ENCODE data around the gene CASQ1.

The CASQ1 gene

GRCh38 chr1:160156361-160156760 lies 34.0 kb upstream of the CASQ1 start:
- H3K9me3 ChIP-seq (ENCODE audit: control insufficient read depth, insufficient read depth, low read depth, low read length): no peaks in the 10 kb centered on the region
- H3K27ac ChIP-seq (ENCODE audit: extremely low read depth, low read depth, low read length): no peak overlapping the region
- ChIA-PET POLR2A (no interaction called here), CTCF (interaction anchor here (0.8 to 1.4 kb wide), 6 partner anchors 55 to 96 kb away, joined by 3 to 5 read pairs (median 3); no protein-coding TSS in a partner anchor)
- no peak overlapping the region for H3K4me3 ChIP-seq (ENCODE audit: low read depth, low read length)
- no peaks in the 10 kb centered on the region for H3K36me3 ChIP-seq (ENCODE audit: control insufficient read depth in 2 of 2, insufficient read depth in 1 of 2, low read length in 2 of 2)
- TF ChIP-seq ZNF311 (tag by site-specific recombination; IDR thresholded peaks at IDR 0.05; ENCODE audit: borderline replicate concordance) (no peak), ZNF366 (tag by site-specific recombination; conservative IDR thresholded peaks at IDR 0.05) (no peak), ZNF449 (tag by site-specific recombination; IDR thresholded peaks at IDR 0.05) (no peak), HIC1 (tag by site-specific recombination; IDR thresholded peaks at IDR 0.05) (no peak), ZNF157 (tag by site-specific recombination; IDR thresholded peaks at IDR 0.05) (no peak), ZBTB8A (tag by site-specific recombination; IDR thresholded peaks at IDR 0.05) (no peak), ZNF555 (tag by site-specific recombination; conservative IDR thresholded peaks at IDR 0.05) (no peak), ZNF112 (tag by site-specific recombination; IDR thresholded peaks at IDR 0.05) (no peak), ZFP69B (tag by site-specific recombination; IDR thresholded peaks at IDR 0.05) (no peak), ZNF596 (tag by site-specific recombination; IDR thresholded peaks at IDR 0.05) (no peak), ZNF777 (tag by site-specific recombination; IDR thresholded peaks at IDR 0.05; ENCODE audit: borderline replicate concordance) (no peak), TCF7L2 (IDR thresholded peaks at IDR 0.05; ENCODE audit: borderline replicate concordance, low read depth, low read length) (no peak), ZNF341 (tag by site-specific recombination; IDR thresholded peaks at IDR 0.05; ENCODE audit: low read depth) (no peak), ZNF146 (tag by site-specific recombination; IDR thresholded peaks at IDR 0.05) (no peak), ZBTB1 (tag by site-specific recombination; IDR thresholded peaks at IDR 0.05) (no peak), KLF1 (tag by site-specific recombination; IDR thresholded peaks at IDR 0.05) (no peak), ZNF274 (IDR thresholded peaks at IDR 0.05; ENCODE audit: low read length) (no peak), ZNF274 (tag by site-specific recombination; IDR thresholded peaks at IDR 0.05; ENCODE audit: borderline replicate concordance) (no peak), ZNF169 (tag by site-specific recombination; IDR thresholded peaks at IDR 0.05) (no peak)
- H3K4me1 ChIP-seq (ENCODE audit: control insufficient read depth, insufficient read depth, low read length): no peaks in the 10 kb centered on the region

- no peak overlapping the region for H3K27ac ChIP-seq (ENCODE audit: extremely low read depth, low read depth, low read length)
- H3K36me3 ChIP-seq (ENCODE audit: control insufficient read depth in 2 of 2, insufficient read depth in 1 of 2, low read length in 2 of 2): no peaks in the 10 kb centered on the region
- no peak overlapping the region for H3K4me3 ChIP-seq (ENCODE audit: low read depth, low read length)
- ChIA-PET POLR2A (no interaction called here), CTCF (interaction anchor here (0.8 to 1.4 kb wide), 4 partner anchors 56 to 78 kb away, joined by 3 to 5 read pairs (median 3); no protein-coding TSS in a partner anchor)
- no peaks in the 10 kb centered on the region for H3K4me1 ChIP-seq (ENCODE audit: control insufficient read depth, insufficient read depth, low read length)
- H3K9me3 ChIP-seq (ENCODE audit: control insufficient read depth, insufficient read depth, low read depth, low read length): no peaks in the 10 kb centered on the region
- TF ChIP-seq ZBTB20 (tag by site-specific recombination; IDR thresholded peaks at IDR 0.05) (no peak), ZNF670 (tag by site-specific recombination; IDR thresholded peaks at IDR 0.05; ENCODE audit: low read depth) (no peak), ZNF654 (tag by site-specific recombination; IDR thresholded peaks at IDR 0.05; ENCODE audit: low read depth) (no peak), ZNF174 (tag by site-specific recombination; IDR thresholded peaks at IDR 0.05) (no peak), ZNF132 (tag by site-specific recombination; IDR thresholded peaks at IDR 0.05; ENCODE audit: borderline replicate concordance) (no peak), ZNF280D (tag by site-specific recombination; IDR thresholded peaks at IDR 0.05) (no peak), REPIN1 (tag by site-specific recombination; IDR thresholded peaks at IDR 0.05; ENCODE audit: low read depth) (no peak), SCRT2 (tag by site-specific recombination; IDR thresholded peaks at IDR 0.05) (no peak), ZNF16 (tag by site-specific recombination; IDR thresholded peaks at IDR 0.05; ENCODE audit: low read depth) (no peak), ZNF266 (tag by site-specific recombination; IDR thresholded peaks at IDR 0.05; ENCODE audit: low read depth) (no peak), ZNF23 (tag by site-specific recombination; IDR thresholded peaks at IDR 0.05; ENCODE audit: borderline replicate concordance) (no peak), ZNF571 (tag by site-specific recombination; IDR thresholded peaks at IDR 0.05) (no peak), ZNF521 (tag by site-specific recombination; IDR thresholded peaks at IDR 0.05) (no peak), ZNF223 (tag by site-specific recombination; IDR thresholded peaks at IDR 0.05) (no peak)
Observed at GRCh38 chr1:160157174-160157573, 33.2 kb upstream of the CASQ1 start.

All from HEK293 (cell line).